ENCODE results near the gene KATNB1.

KATNB1 gene

GRCh38 chr16:57756424-57757325 lies 21.1 kb downstream of the KATNB1 start:
- DNase-seq (ENCODE audit: low spot score), result no peak

- peak; percentile 95 for DNase-seq (ENCODE audit: low spot score)
These were observed 21.8 kb downstream of the KATNB1 start for GRCh38 chr16:57757326-57757786.

DNA sequence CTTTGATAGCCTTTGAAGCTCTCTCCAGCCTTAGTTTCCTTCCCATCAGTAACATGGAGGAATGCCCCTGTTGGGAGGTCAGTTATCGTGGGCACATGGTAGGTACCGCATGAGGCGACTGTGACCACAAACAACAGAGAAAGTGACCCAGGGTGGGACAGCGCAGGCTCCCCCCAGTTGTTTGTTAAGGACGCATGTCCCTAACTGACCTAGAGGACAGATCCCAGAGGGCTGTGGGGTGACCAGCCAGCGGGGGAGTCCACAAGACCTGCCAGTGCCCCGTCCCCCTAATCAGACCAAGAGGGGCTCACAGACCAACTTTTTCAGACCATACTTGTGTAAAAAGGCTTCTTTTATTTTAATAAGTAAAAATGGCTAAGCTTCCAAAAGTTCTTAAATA lies 22.3 kb downstream of the KATNB1 start:
- no peak for DNase-seq (ENCODE audit: low spot score)

DNA sequence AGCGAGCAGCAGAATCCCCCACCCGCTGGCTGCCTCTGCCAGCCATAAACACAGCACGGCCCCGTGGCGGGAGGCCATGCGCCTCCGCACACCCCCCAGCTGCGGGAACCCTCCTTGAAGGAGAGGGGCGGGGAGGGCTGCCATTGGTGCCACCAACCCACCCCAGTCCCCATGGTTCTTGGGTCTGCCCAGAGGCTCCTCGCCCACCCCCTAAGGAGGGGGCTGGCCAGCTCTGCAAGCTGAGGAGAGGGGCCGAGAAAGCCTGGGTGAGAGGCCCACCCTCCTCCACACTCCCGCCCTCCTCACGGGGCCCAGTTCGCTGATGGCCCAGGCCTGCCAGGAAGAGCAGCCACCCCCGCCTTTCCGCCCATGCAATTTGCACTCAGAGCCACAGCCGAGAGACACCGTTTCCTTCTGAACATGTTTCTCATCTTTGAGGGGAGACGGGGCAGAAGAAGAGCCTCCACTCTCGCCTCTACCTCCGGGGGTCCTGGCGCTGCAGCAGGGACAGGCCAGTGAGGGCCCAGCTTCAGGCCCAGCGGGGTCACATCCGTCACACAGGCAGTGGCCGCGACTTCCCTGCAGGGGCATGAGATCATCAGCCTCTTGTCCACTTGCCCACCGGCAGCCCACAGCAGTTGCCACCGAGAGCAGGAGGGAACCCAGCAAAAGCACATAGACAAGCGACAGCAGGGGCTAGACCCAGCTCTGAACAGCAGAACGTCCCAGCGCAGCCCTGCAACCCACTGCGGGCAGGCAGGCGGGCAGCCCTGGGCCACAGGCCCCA lies 23.0 kb downstream of the KATNB1 start:
- no peak for DNase-seq (ENCODE audit: low spot score)

GRCh38 chr16:57759131-57759530 lies 23.6 kb downstream of the KATNB1 start:
- no peak for DNase-seq (ENCODE audit: low spot score)

DNA sequence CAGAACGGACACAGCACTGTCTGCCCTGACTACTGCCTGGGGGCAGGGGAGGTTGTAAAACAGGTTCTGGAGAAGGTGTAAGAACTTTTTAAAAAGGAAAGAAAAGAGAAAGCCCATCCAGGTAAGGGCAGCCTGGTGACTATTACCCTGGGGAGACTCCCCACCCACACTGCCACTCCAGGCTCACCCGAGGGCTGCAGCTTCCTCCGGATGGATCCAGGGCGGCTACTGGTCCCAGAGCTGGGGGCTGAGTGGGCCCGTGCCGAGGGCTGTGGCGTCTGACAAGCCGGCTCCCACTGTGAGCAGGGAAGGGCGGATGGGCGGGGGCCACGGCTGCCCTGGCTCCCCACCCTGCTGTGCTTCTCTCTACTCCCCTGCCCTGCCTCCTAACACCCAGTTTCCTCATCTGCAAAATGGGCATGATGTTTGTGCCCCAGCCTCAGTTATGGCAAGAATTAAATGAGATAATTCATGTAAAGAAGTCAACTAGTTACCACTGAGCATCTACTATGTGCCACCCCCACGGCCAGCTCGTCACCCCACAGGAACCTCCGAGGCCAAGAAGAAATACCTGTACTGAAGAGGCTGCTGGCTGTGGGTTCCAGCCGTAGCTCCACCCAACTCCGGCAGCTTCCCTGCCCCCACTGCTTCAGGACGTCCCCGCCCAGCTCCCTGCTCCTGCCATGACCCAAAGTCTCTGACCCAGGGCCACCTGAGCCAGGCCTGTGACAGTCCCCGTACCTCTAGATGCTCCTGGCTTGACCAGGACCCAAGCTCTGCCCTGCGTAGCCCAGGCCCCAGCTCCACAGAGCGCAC lies 24.2 kb downstream of the KATNB1 start:
- no peak for DNase-seq (ENCODE audit: low spot score)

DNA sequence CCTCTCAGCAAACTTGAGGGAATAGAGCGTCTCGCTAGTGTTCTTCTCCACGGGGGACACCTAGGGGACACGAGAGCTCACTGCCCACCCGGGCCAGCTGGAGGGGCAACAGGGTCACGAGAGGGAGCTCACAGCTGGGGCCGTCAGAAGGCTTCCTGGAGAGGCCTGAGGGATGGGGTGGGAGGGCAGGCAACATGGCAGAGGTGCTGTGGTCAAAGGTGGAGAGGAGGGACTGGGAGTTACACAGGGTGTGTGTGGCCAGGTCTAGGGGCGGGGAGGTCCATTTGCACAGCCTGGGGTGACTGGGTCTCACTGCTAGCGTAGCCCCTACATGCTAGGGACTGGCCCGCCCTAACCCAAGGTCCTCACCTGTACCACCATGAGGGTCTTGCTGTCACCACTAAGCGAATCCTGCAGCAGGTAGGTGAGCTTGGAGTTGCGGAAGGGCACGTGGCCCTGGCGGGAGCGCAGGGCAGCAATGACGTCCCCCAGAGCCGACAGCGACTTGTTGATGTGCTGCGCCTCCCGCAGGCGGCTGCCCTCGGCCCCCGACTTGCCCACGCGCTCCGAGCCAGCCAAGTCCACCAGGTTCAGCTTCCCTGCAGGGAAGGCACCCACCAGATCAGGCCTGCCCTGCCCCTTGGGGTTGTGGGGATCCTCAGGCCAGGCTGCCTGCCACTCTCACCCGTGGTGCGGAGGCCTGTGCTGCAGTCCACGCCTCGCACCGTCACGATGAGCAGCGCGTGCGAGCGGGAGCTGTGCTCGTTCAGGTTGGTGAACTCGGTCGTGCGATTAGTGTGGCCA lies 25.0 kb downstream of the KATNB1 start:
- no peak for DNase-seq (ENCODE audit: low spot score)

DNA sequence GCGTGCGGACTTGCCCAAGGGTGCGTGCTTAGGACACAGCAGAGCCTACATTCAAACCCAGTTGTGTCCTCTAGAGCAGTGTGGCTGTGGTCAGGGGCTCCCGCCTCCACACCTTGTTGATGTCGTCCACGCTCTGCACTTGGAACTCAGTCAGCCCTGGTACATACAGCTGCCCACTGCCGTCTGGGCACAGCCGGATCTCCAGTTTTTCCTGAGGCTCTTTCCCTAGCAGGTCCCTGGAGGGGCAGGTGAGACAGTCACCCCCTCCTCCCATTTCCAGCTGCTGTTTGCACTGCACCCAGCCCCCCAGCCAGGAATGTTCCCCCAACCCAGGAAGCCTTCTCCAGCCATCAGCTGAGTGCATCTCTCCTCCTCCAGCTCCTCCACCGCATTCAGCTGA lies 25.7 kb downstream of the KATNB1 start:
- no peak for DNase-seq (ENCODE audit: low spot score)

- no peak for DNase-seq (ENCODE audit: low spot score)
These were observed 26.4 kb downstream of the KATNB1 start for GRCh38 chr16:57761957-57762356.

DNA sequence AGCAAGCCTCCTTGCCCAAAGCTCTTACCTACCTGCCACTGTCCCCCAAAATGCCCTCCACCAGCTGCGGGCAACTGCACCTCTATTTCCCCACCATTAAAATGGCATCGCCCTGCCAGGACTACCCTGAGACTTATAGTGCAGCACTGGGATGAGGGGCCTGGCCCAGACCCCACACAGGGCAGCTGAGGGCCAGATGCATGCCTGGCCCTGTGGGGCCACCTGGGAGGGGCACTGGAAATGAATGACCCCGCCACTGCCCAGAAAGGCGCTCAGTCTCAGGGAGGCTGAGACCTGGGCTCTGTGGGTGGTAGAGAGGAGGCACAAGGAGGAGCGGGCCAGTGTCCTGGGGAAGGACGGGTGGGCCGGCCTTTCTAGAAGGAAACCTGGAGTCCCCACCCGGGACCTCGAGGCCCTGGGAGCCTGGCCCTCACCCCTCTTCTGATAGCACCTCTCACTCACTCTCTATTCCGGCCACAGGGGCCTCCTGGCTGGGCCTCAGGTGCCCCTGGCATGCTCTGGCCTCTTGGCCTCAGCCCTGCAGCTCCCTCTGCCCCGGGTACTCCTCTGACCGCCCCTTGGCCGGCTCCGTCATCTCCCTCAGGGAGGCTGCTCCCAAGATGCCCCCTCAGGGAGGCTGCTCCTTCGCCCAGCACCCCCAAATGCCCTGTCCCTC lies 26.9 kb downstream of the KATNB1 start:
- DNase-seq (ENCODE audit: low spot score), result no peak

GRCh38 chr16:57763285-57764005 lies 27.9 kb downstream of the KATNB1 start:
- no peak for DNase-seq (ENCODE audit: low spot score)

- DNase-seq (ENCODE audit: low spot score), result no peak
These were observed 28.4 kb downstream of the KATNB1 start for GRCh38 chr16:57764006-57764340.

DNA sequence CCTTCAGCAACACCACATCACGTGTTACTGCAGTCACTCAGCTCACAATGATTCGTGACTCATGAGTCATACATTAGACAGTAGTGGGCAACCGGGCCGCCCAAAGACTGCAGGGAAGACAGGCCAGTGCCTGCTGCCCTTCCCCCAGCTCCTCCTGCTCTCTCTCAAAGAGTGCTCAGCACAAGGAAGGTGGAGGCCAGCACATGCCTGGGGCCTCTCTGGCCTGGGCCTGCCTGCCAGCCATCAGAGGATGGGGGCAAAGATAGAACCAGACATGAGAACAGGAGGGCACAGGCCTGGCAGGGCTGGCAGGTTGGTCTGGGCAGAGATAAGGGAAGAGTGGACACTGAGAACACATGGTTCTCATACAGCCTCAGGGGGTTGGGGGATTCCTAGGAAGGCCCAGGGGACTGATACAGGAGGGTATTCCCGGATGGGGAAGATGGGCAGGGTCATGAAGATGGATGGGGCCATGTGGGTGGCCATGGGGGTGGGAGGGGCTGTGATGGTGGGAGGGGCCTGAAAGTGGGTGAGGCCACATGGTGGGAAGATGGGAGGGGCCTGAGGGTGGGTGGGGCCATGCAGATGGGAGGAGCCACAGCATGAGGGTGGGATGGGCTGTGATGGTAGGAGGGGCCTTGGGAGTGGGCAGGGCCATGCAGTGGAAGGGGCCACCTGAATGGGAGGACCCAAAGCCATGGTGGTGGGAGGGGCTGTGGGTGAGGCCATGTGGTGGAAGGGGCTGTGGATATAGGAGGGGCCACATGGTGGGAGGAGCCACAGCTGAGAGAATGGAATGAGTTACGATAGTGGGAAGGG lies 29.0 kb downstream of the KATNB1 start:
- DNase-seq (ENCODE audit: low spot score), result peak; percentile 93

GRCh38 chr16:57765160-57765728 lies 29.7 kb downstream of the KATNB1 start:
- DNase-seq (ENCODE audit: low spot score), result no peak

DNA sequence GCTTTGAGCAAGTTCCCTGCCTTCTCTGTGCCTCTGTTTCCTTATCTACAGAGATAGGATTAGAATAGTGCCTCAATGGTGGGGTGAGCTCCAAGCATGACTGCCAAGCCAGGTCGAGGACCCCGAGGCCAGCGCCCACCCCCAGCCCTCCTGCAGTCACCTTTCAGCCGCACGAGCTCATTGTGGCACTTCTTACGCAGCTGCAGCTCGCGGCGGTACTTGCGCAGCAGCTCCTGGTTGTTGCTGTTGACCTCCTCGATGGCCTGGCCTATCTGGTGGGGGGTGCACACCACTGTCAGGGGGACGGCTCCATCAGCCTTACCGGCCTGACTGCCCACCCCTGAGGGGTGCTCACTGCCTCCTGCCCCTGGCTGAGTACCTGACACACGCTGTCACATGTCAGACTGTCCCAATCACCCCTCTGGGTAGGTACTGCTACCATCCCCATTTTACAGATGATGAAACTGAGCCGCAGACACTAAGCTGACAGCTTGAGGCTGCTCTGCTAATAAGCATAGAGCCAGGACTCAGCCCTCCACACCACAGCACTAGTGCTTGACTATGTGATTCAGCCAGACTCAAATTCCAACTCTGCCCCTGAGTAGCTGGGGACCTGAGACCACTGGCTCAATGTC lies 31.3 kb downstream of the KATNB1 start:
- no peak for DNase-seq (ENCODE audit: low spot score)

DNA sequence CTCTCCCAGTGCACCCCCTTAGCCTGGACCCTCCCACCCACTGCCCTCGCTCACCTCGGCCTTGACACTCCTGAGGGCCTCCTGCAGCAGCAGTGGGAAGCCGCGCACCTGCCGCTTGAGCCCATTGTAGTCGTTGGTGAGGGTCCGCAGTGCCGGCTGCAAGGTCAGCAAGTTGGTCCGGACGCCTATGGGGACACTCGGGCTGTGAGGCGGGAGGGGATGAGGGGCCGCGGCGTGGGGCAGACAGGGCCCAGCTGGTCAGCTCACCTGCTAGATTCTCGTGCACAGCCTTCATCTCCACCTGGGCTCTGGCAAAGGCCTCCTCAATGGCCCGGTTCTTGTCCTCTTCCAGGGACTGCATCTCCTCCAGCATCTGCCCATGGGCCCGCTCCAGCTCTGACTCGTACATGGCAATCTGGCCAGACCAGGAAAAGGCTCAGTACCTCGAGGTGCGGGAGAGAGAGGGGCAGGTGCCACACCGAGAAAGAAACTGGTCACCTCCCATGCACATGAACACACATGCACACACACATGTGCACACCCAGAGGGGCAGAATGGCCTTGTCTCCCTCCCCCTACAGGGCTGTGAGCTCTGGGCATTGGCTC lies 34.1 kb downstream of the KATNB1 start:
- DNase-seq (ENCODE audit: low spot score), result no peak

DNA sequence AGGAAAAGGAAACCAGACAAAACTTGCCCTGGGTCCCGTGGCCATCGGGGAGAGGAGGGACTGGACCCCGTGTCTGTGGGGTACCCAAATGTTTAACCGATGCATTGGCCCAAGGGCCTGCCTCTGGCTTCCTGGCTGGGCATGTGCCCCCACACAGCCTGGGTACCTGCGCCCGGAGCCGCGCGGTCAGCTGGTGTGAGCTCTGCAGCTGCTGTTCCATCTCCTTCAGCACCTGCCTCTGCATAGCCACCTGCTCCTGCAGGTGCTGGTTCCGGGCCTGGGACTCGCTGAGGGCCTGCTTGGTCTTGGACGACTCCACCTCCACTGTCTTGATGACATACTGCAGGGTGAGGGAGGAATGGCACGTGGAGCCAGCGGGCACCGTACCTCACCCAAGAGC lies 34.8 kb downstream of the KATNB1 start:
- DNase-seq (ENCODE audit: low spot score), result no peak

DNA sequence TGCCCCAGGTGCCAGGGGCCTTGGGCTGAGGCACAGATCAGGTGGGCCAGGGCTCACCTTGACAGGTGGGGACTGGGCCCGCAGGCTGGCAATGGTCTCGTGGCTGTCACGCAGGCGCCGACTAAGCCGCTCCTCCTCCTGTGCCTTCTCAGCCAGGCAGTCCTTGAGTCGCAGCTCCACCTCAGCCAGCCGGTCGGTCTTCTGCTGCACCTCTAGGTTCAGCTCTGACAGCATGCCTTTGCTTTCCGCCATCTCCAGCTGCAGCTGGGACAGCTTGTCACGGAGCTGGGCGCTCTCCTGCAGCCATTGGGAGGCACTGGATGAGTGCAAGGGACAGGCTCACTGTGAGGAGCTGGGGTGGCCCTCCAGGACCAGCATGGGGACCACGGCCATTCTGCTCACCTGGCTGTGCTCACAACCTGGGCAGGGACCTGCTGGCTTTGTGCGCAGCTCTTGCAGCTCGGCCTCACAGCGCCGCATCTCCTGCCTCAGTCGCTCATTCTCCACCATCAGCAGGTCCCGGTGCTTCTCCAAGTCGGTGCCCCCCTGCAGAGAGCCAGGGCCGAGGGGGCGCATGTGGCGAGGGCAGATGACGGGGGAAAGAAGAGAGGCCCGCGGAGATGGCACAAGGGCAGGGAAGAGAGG lies 35.7 kb downstream of the KATNB1 start:
- DNase-seq (ENCODE audit: low spot score), result no peak
